Measurements from ENCODE around the gene H1-8.

Gene H1-8

GRCh38 chr3:129571605-129572547, 28.9 kb downstream of the H1-8 start:
- ChIA-PET CTCF (interaction anchor here (0.6 kb wide), 1 partner anchor 81 kb away, joined by 3 read pairs; no protein-coding TSS in a partner anchor), POLR2A (no interaction called here)
- Histone ChIP-seq H3K36me3 (ENCODE audit: control insufficient read depth in 2 of 2, insufficient read depth in 1 of 2, low read length in 2 of 2) (peaks cover 0 to 14% of the 10 kb centered on the region in 2 experiments; a peak in 1 of 3 replicates), H3K4me3 (ENCODE audit: low read depth, low read length) (no peak overlapping the region), H3K27ac (ENCODE audit: extremely low read depth, low read depth, low read length) (no peak overlapping the region), H3K4me1 (ENCODE audit: control insufficient read depth, insufficient read depth, low read length) (no peaks in the 10 kb centered on the region), H3K9me3 (ENCODE audit: control insufficient read depth, insufficient read depth, low read depth, low read length) (no peaks in the 10 kb centered on the region)
- TF ChIP-seq ZNF660 (tag by site-specific recombination; IDR thresholded peaks at IDR 0.05) (no peak), ZNF792 (tag by site-specific recombination; IDR thresholded peaks at IDR 0.05) (peak; percentile 80; the same call in 1 of the 2 replicates)

- TF ChIP-seq ZNF530 (tag by site-specific recombination; IDR thresholded peaks at IDR 0.05; ENCODE audit: low read depth) (no peak), ZNF626 (tag by site-specific recombination; IDR thresholded peaks at IDR 0.05) (no peak), ZNF24 (tag by site-specific recombination; IDR thresholded peaks at IDR 0.05) (no peak), TSHZ1 (tag by site-specific recombination; IDR thresholded peaks at IDR 0.05; ENCODE audit: borderline replicate concordance) (no peak), ZBTB21 (tag by site-specific recombination; IDR thresholded peaks at IDR 0.05) (no peak), ZNF133 (tag by site-specific recombination; IDR thresholded peaks at IDR 0.05) (no peak), ZNF623 (tag by site-specific recombination; IDR thresholded peaks at IDR 0.05) (no peak), GLIS2 (tag by site-specific recombination; IDR thresholded peaks at IDR 0.05) (no peak), ZNF692 (tag by site-specific recombination; IDR thresholded peaks at IDR 0.05) (no peak), TRIM28 (IDR thresholded peaks at IDR 0.05; ENCODE audit: borderline replicate concordance, low read length) (no peak), REPIN1 (tag by site-specific recombination; IDR thresholded peaks at IDR 0.05; ENCODE audit: low read depth) (no peak), ZBTB17 (tag by site-specific recombination; IDR thresholded peaks at IDR 0.05) (no peak), ZNF221 (tag by site-specific recombination; IDR thresholded peaks at IDR 0.05; ENCODE audit: borderline replicate concordance) (no peak), KLF16 (tag by site-specific recombination; IDR thresholded peaks at IDR 0.05) (no peak), ZNF621 (tag by site-specific recombination; IDR thresholded peaks at IDR 0.05) (no peak), ZNF280D (tag by site-specific recombination; IDR thresholded peaks at IDR 0.05) (no peak), ZNF571 (tag by site-specific recombination; IDR thresholded peaks at IDR 0.05) (no peak), ZNF19 (tag by site-specific recombination; IDR thresholded peaks at IDR 0.05; ENCODE audit: low read depth) (no peak)
- Histone ChIP-seq H3K4me3 (ENCODE audit: low read depth, low read length) (no peak overlapping the region), H3K4me1 (ENCODE audit: control insufficient read depth, insufficient read depth, low read length) (no peaks in the 10 kb centered on the region), H3K9me3 (ENCODE audit: control insufficient read depth, insufficient read depth, low read depth, low read length) (no peaks in the 10 kb centered on the region), H3K27ac (ENCODE audit: extremely low read depth, low read depth, low read length) (no peak overlapping the region), H3K36me3 (ENCODE audit: control insufficient read depth in 2 of 2, insufficient read depth in 1 of 2, low read length in 2 of 2) (peaks cover 0 to 14% of the 10 kb centered on the region in 2 experiments; a peak in 1 of 3 replicates)
- CTCF ChIA-PET: interaction anchor here (0.6 kb wide), 1 partner anchor 82 kb away, joined by 3 read pairs; no protein-coding TSS in a partner anchor
- POLR2A ChIA-PET: no interaction called here
Measured at GRCh38 chr3:129572603-129573002, 29.6 kb downstream of the H1-8 start.
